CD4-positive, alpha-beta T cell treated with Interleukin-6 for 4 hours (primary cell): Measurements from ENCODE around the gene FAM168B.
A peak's percentile ranks its signal among the peaks of the same experiment; 100 is the strongest.

ENCODE experiments used
- DNase-seq: peaks from one replicate; pipeline ENCODE4 v3.0.0-alpha.2; 2020; ENCODE audit warnings: mixed read lengths

FAM168B gene

DNA sequence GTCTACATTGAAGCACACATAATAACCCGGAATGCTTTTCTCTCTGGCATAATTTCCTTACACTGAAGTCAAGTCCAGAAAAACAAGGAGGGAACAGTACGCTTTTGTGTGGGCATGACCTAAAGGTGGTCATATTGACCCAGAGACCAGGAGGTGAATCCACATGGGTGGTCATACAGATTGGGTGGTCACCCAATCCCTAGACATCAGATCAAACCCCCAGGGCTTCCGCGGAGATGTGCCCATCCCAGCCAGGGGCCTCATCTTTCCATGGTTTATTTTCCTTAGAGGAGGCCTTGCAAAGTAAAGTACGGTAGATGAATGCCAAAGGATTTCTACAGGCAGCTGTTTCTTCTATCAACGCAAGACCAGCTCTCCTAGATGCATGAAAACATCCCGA, 38.8 kb downstream of the FAM168B start:
- DNase-seq: no peak

GRCh38 chr2:131052741-131053263, 40.5 kb downstream of the FAM168B start:
- no peak for DNase-seq

DNA sequence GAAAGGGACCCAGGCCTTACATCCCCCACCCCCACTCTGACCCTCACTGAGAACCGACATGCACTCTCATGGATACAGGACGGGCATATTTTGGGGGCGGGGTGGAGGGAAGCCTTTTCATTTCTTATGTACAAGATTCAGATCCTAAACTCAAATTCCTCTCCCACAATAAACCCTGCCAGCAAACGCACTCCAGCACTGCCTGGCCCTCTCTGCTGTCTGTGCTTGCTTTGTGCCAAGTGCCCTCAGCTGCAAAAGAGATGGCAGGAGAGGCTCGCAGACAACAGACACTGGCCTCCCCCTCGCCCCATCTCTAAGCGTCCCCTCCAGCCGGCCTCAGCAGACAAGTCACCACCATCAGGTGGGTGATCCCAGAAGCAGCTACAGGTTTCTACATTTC, 42.4 kb downstream of the FAM168B start:
- no peak for DNase-seq

DNA sequence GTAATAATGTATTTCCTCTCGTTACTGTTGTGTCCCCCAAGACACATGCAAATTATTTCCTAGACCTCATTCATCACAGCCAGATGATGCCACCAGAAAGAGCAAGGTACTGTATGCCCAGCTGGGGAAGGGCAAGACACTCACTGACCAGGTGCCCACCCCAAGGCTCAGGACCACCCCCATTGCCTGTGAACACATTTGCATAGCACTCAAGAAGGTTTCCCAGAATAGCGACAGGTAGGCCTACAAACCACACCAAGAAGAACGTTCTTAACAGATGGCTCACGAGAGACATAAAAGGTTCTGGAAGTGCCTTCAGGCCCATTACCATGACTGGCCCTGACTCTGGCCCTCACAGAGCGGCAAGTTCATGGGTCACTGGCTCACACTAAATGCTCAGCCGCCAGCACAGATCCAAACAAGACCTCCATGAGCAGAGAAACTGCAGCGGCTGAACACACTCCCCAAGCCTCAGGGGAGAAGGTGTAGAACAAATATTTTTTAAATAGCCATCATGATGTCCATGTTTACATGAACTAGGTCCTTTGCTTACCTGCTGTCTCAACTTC, 44.0 kb downstream of the FAM168B start:
- no peak for DNase-seq

GRCh38 chr2:131048641-131049040, 44.6 kb downstream of the FAM168B start:
- DNase-seq: no peak

GRCh38 chr2:131047920-131048560, 45.2 kb downstream of the FAM168B start:
- no peak for DNase-seq

GRCh38 chr2:131046918-131047652, 46.2 kb downstream of the FAM168B start:
- no peak for DNase-seq

GRCh38 chr2:131046028-131046917, 47.0 kb downstream of the FAM168B start:
- no peak for DNase-seq

- DNase-seq: no peak
Observed at GRCh38 chr2:131045286-131046027, 47.8 kb downstream of the FAM168B start.

DNA sequence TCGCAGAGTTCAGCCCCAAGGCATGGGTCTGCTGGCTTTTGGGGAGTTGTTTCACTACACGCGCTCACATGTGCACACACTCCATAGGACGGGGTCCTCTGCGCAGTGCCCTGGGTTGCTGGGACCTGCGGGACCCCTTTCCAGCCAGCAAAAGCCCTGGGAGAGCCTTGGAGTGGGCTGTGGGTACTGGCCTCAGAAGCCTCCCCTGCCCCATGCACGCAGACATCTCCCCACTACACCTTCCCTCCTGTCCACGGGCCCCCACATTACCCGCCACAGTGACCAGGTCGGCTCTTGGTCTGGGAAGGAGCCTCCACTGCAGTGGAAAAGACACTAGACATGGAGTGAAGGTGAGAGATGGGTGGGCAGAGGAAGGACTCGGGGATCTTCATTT, 48.5 kb downstream of the FAM168B start:
- no peak for DNase-seq

- no peak for DNase-seq
Observed at GRCh38 chr2:131044075-131044756, 49.0 kb downstream of the FAM168B start.

- DNase-seq: no peak
Observed at GRCh38 chr2:131043199-131044074, 49.8 kb downstream of the FAM168B start.

DNA sequence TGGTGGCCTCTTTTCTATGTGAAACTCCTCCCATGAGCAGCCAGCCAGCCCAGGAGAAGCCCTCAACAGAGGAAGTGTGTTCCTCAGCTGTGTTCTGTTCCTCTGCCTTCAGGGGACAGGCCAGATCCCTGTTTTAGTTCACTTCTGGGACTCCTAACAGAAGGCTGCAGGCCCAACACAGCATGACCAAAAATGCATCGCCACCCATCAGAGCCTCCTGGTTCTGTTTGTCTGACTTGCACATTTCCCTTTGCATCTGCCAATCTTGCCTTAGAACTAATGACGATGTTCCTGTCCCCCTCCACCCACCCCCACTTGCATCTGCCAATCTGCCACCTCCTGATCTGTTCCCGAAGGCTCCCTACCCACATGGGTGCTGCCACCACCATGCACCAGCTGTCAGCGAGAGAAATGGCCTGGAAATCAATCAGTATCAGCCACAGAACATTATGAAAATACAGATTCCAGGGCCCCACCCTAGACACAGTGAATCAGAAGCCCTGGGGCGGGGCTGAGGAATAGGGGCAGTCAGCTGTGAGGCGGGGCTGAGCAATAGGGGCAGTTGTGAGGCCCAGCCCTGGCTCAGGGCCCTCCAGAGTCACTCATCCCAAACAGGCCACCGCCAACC, 51.0 kb downstream of the FAM168B start:
- DNase-seq: no peak

DNA sequence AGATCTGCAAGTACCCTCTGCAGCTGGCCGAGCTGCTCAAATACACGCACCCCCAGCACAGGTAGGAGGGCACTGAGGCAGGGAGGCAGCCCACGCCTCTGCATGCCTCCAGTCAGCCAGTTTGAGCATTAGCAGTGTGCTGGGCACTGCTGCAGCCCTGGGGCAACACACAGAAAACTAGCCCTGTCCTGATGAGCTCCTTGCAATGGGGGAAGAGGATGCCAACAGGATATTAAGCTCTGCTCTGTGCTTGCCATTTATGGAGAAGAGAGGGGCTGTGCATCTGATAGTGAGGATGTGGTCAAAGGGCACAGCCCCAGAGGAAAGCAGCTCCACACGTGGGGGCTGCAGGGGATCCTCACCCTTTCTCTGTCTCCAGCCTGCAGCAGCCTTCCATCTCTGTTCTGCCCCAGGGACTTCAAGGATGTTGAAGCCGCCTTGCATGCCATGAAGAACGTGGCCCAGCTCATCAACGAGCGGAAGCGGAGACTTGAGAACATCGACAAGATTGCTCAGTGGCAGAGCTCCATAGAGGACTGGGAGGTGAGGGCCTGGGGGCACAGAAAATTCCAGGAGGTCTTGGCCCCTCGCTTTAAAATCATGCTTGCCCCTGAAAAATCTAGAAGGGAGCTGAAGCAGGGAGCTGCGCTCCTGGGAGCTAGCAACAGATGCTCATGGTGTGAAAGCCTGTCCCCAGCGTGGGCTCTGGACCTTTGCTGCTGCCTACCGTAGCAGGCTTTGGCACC, 51.7 kb downstream of the FAM168B start:
- DNase-seq: no peak

DNA sequence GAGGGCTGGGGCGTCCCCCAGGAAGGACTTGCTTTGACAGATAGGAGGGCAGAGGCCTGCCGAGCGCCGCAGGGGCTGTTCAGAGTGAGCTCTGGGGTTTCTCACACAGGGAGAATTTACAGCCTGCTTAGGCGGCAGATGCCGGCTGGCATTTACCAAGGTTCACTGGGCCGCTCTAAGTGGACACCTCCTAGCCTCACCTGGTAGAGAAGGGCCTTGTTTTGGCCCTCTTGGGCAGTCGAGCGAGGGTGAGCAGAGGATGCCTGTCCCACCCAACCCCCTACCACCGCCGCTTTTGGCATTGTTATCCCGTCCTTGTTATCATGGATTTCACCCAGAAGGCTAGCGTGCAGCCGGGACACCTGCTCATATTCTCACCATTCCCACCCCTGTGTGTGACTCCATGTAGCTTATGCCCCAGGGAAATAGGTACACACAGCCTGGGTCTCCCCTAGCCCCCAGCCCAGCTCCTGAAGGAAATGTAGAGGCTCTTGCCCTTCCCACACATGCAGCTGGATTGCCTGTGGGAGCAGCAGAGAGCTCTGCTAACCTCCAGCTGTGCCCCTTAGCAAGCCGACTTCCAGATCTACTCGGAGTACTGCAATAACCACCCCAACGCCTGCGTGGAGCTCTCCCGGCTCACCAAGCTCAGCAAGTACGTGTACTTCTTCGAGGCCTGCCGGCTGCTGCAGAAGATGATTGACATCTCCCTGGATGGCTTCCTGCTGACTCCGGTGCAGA, 52.4 kb downstream of the FAM168B start:
- no peak for DNase-seq

GRCh38 chr2:131039908-131040660, 53.2 kb downstream of the FAM168B start:
- peak; percentile 47 for DNase-seq

- DNase-seq: no peak
Observed at GRCh38 chr2:131039535-131039907, 53.7 kb downstream of the FAM168B start.

GRCh38 chr2:131039101-131039440, 54.2 kb downstream of the FAM168B start:
- no peak for DNase-seq
